ENCODE results near the gene TMEM108. TPM values are rescaled to one million over a fixed set of nuclear protein-coding genes. Genes with fewer than 3 reads are reported as not detected.

TMEM108 gene
- total RNA-seq, 1 experiment from 2014 or later: not detected

DNA sequence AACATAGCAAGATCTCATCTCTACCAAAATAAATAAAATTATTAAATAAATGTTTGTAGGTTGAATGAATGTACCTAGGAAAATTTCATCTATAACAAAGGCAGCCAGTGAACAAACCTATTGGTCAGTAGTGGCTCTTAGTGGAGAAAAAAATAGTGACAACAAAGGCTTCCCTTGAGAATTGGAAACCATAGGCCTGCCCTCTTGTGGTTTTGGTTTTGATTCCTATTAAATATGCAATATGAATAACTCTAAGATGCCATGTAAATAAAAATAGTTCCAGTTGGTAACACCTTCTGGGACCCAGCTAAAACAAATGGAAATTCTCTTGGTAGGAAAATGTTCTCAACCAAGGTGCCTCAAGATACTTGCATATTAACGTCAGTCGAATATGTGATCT is 216.0 kb downstream of the TMEM108 start:
- no peaks in the 10 kb centered on the region for H3K79me2 ChIP-seq (ENCODE audit: insufficient read depth, low read length)
- no peak overlapping the region for H3K9ac ChIP-seq (ENCODE audit: low read length)
- H3K4me1 ChIP-seq (ENCODE audit: control insufficient read depth in 1 of 2, insufficient read depth in 2 of 2, low read length in 2 of 2): no peaks in the 10 kb centered on the region
- intact Hi-C loops (cut with micrococcal nuclease): no loop called here
- DNase-seq (ENCODE audit: low read depth, low spot score) (no peak), ATAC-seq (no peak)
- no peak overlapping the region for H2AFZ ChIP-seq (ENCODE audit: low read depth, low read length, poor library complexity, severe bottlenecking)
- POLR2A ChIA-PET: no interaction called here
- no peaks in the 10 kb centered on the region for H3K36me3 ChIP-seq (ENCODE audit: control insufficient read depth in 1 of 2, insufficient read depth in 2 of 2, low read length in 2 of 2)
- H3K27ac ChIP-seq (ENCODE audit: low read depth, low read length): no peak overlapping the region
- no peaks in the 10 kb centered on the region for H3K9me2 ChIP-seq (ENCODE audit: insufficient read depth)
- RAD21 ChIA-PET (ENCODE audit: low non-redundant PET in 1 of 2, low total read pairs in 2 of 2, uncharacterized antibody in 2 of 2, unreplicated experiment in 2 of 2): no interaction called here
- no peak overlapping the region for H3K4me2 ChIP-seq (ENCODE audit: low read length)
- H3K4me3 ChIP-seq (replicated peaks in 1 of 2; ENCODE audit: low read depth in 1 of 2, low read length in 2 of 2): no peak overlapping the region
- TF ChIP-seq, protein P1, sequence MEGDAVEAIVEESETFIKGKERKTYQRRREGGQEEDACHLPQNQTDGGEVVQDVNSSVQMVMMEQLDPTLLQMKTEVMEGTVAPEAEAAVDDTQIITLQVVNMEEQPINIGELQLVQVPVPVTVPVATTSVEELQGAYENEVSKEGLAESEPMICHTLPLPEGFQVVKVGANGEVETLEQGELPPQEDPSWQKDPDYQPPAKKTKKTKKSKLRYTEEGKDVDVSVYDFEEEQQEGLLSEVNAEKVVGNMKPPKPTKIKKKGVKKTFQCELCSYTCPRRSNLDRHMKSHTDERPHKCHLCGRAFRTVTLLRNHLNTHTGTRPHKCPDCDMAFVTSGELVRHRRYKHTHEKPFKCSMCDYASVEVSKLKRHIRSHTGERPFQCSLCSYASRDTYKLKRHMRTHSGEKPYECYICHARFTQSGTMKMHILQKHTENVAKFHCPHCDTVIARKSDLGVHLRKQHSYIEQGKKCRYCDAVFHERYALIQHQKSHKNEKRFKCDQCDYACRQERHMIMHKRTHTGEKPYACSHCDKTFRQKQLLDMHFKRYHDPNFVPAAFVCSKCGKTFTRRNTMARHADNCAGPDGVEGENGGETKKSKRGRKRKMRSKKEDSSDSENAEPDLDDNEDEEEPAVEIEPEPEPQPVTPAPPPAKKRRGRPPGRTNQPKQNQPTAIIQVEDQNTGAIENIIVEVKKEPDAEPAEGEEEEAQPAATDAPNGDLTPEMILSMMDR (IDR thresholded peaks at IDR 0.05 in 2 of 3, conservative IDR thresholded peaks at IDR 0.05 in 1 of 3; ENCODE audit: borderline replicate concordance in 1 of 3, insufficient read depth in 1 of 3, low read depth in 2 of 3, low read length in 2 of 3): no peak
- TF ChIP-seq, protein P2, sequence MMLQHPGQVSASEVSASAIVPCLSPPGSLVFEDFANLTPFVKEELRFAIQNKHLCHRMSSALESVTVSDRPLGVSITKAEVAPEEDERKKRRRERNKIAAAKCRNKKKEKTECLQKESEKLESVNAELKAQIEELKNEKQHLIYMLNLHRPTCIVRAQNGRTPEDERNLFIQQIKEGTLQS (IDR thresholded peaks at IDR 0.05): no peak
- TF ChIP-seq JUND (IDR thresholded peaks at IDR 0.05) (no peak), YY1 (IDR thresholded peaks at IDR 0.05; ENCODE audit: extremely low read depth, insufficient replicate concordance, low read depth, low read length) (no peak), SP1 (IDR thresholded peaks at IDR 0.05; ENCODE audit: low read depth) (no peak)
- H4K20me1 ChIP-seq (ENCODE audit: insufficient read depth): no peaks in the 10 kb centered on the region
- CTCF ChIA-PET: no interaction called here
- BruUV-seq (replicated peaks): no TSS peak
- no peaks in the 10 kb centered on the region for H3K9me3 ChIP-seq (ENCODE audit: control insufficient read depth in 1 of 2, insufficient read depth in 1 of 2, low read depth in 1 of 2, low read length in 2 of 2)
- H3K27me3 ChIP-seq (ENCODE audit: insufficient read depth, low read length): no peaks in the 10 kb centered on the region

DNA sequence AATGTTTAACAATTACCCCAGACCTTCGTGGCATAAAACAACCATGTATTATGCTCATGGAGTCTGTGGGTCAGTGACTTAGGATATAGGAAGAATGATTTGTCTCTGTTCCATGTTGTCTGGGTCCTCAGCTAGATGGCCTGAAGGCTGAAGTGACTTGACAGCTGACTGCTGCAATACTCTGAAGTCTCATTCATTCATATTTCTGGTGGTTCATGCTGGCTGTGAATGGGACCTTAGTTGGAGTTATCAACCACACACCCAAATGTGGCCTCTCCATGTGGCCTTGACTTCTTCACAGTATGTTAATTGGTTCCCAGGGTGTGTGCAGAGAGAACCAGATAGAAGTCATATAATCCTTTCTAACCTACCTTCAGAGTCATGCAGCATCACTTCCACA is 216.5 kb downstream of the TMEM108 start:
- DNase-seq (ENCODE audit: low read depth, low spot score) (no peak), ATAC-seq (no peak)
- H3K4me1 ChIP-seq (ENCODE audit: control insufficient read depth in 1 of 2, insufficient read depth in 2 of 2, low read length in 2 of 2): no peaks in the 10 kb centered on the region
- H3K4me2 ChIP-seq (ENCODE audit: low read length): no peak overlapping the region
- H3K9me2 ChIP-seq (ENCODE audit: insufficient read depth): no peaks in the 10 kb centered on the region
- BruUV-seq (replicated peaks): no TSS peak
- no peak overlapping the region for H3K27ac ChIP-seq (ENCODE audit: low read depth, low read length)
- intact Hi-C loops (cut with micrococcal nuclease): no loop called here
- no peak overlapping the region for H2AFZ ChIP-seq (ENCODE audit: low read depth, low read length, poor library complexity, severe bottlenecking)
- H4K20me1 ChIP-seq (ENCODE audit: insufficient read depth): no peaks in the 10 kb centered on the region
- TF ChIP-seq SRF (IDR thresholded peaks at IDR 0.05; ENCODE audit: low read depth): no peak
- TF ChIP-seq ELF1 (IDR thresholded peaks at IDR 0.05; ENCODE audit: borderline replicate concordance, low read depth): no peak
- TF ChIP-seq POLR2A (IDR thresholded peaks at IDR 0.05; ENCODE audit: borderline replicate concordance, extremely low read depth, insufficient read depth, insufficient read length): no peak
- no peak for TF ChIP-seq POLR2AphosphoS5 (IDR thresholded peaks at IDR 0.05; ENCODE audit: low read depth, low read length)
- no peak for TF ChIP-seq RAD21 (IDR thresholded peaks at IDR 0.05; ENCODE audit: low read depth)
- TF ChIP-seq ZNF274 (IDR thresholded peaks at IDR 0.05; ENCODE audit: low read depth, low read length): no peak
- no peak for TF ChIP-seq JUND (IDR thresholded peaks at IDR 0.05)
- TF ChIP-seq, protein P2 (IDR thresholded peaks at IDR 0.05): no peak
- TF ChIP-seq EZH2phosphoT487 (IDR thresholded peaks at IDR 0.05; ENCODE audit: borderline replicate concordance): no peak
- TF ChIP-seq, protein P3, sequence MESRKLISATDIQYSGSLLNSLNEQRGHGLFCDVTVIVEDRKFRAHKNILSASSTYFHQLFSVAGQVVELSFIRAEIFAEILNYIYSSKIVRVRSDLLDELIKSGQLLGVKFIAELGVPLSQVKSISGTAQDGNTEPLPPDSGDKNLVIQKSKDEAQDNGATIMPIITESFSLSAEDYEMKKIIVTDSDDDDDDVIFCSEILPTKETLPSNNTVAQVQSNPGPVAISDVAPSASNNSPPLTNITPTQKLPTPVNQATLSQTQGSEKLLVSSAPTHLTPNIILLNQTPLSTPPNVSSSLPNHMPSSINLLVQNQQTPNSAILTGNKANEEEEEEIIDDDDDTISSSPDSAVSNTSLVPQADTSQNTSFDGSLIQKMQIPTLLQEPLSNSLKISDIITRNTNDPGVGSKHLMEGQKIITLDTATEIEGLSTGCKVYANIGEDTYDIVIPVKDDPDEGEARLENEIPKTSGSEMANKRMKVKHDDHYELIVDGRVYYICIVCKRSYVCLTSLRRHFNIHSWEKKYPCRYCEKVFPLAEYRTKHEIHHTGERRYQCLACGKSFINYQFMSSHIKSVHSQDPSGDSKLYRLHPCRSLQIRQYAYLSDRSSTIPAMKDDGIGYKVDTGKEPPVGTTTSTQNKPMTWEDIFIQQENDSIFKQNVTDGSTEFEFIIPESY (IDR thresholded peaks at IDR 0.05; ENCODE audit: extremely low read depth, insufficient replicate concordance, low read length): no peak
- TF ChIP-seq SP1 (IDR thresholded peaks at IDR 0.05; ENCODE audit: low read depth): no peak
- TF ChIP-seq, protein P4, sequence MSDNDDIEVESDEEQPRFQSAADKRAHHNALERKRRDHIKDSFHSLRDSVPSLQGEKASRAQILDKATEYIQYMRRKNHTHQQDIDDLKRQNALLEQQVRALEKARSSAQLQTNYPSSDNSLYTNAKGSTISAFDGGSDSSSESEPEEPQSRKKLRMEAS (IDR thresholded peaks at IDR 0.05): no peak
- no peak for TF ChIP-seq EGR1 (IDR thresholded peaks at IDR 0.05; ENCODE audit: low read depth)
- TF ChIP-seq CBX3 (IDR thresholded peaks at IDR 0.05; ENCODE audit: low read depth): no peak
- H3K79me2 ChIP-seq (ENCODE audit: insufficient read depth, low read length): no peaks in the 10 kb centered on the region
- H3K36me3 ChIP-seq (ENCODE audit: control insufficient read depth in 1 of 2, insufficient read depth in 2 of 2, low read length in 2 of 2): no peaks in the 10 kb centered on the region
- POLR2A ChIA-PET: no interaction called here
- H3K27me3 ChIP-seq (ENCODE audit: insufficient read depth, low read length): no peaks in the 10 kb centered on the region
- CTCF ChIA-PET: no interaction called here
- no peaks in the 10 kb centered on the region for H3K9me3 ChIP-seq (ENCODE audit: control insufficient read depth in 1 of 2, insufficient read depth in 1 of 2, low read depth in 1 of 2, low read length in 2 of 2)
- RAD21 ChIA-PET (ENCODE audit: low non-redundant PET in 1 of 2, low total read pairs in 2 of 2, uncharacterized antibody in 2 of 2, unreplicated experiment in 2 of 2): no interaction called here
- no peak overlapping the region for H3K4me3 ChIP-seq (replicated peaks in 1 of 2; ENCODE audit: low read depth in 1 of 2, low read length in 2 of 2)
- no peak overlapping the region for H3K9ac ChIP-seq (ENCODE audit: low read length)
